A673 (cell line): Measurements from ENCODE around the gene ATG2B. TPM values are rescaled to one million over a fixed set of nuclear protein-coding genes. Genes with fewer than 3 reads are reported as not detected.
A peak's percentile ranks its signal among the peaks of the same experiment; 100 is the strongest.

Experiments
- BruUV-seq: library from RNA; stranded (reverse); fragments of 400-500 nt; replicated peaks from 2 replicates; lab custom pipeline; 2021; lab: Mats Ljungman, UMichigan
- CTCF ChIA-PET: fragments of 300-600 bp; sonication (Branson Sonifier 250); formaldehyde crosslinking; loops from one replicate; lab custom pipeline; 2022; ENCODE audit warnings: antibody characterized with exemption; lab: Charles Lee
- POLR2A ChIA-PET: fragments of 300-600 bp; sonication (Branson Sonifier 250); formaldehyde crosslinking; loops from one replicate; lab custom pipeline; 2022; ENCODE audit warnings: antibody characterized with exemption; ENCODE audit not compliant: low non-redundant PET; lab: Charles Lee
- DNase-seq: peaks from one replicate; pipeline ENCODE4 v3.0.0-alpha.2; 2015; ENCODE audit warnings: low spot score
- H3K27ac ChIP-seq: fragments of 200-600 bp; sonication (generic); 2 replicates; pipeline ENCODE4 v1.5.1; 2016; ENCODE audit warnings: mixed run types, low read depth, mild to moderate bottlenecking, mixed read lengths, antibody characterized with exemption, low read length; ENCODE audit not compliant: poor library complexity, severe bottlenecking
- H3K27me3 ChIP-seq: fragments of 200-600 bp; sonication (generic); replicated peaks from 2 replicates; pipeline ENCODE4 v1.6.1; 2017; ENCODE audit warnings: mixed run types, low read depth, mild to moderate bottlenecking, mixed read lengths, antibody characterized with exemption, low read length; ENCODE audit not compliant: insufficient read depth, poor library complexity
- H3K36me3 ChIP-seq: fragments of 200-600 bp; sonication (generic); 2 replicates; pipeline ENCODE4 v1.6.1; 2016; ENCODE audit warnings: mixed run types, mild to moderate bottlenecking, mixed read lengths, antibody characterized with exemption, low read length; ENCODE audit not compliant: insufficient read depth, poor library complexity, severe bottlenecking
- H3K4me1 ChIP-seq: fragments of 200-600 bp; sonication (generic); 2 replicates; pipeline ENCODE4 v1.6.1; 2017; ENCODE audit warnings: mixed run types, mild to moderate bottlenecking, mixed read lengths, antibody characterized with exemption, low read length; ENCODE audit not compliant: insufficient read depth, poor library complexity, severe bottlenecking
- H3K4me3 ChIP-seq: fragments of 200-600 bp; sonication (generic); 2 replicates; pipeline ENCODE4 v1.5.1; 2016; ENCODE audit warnings: low read depth, mixed run types, mild to moderate bottlenecking, mixed read lengths, low read length; ENCODE audit not compliant: poor library complexity, severe bottlenecking
- H3K9me3 ChIP-seq: fragments of 200-600 bp; sonication (generic); 2 replicates; pipeline ENCODE4 v1.6.1; 2016; ENCODE audit warnings: mixed run types, low read depth, mild to moderate bottlenecking, mixed read lengths, antibody characterized with exemption, low read length; ENCODE audit not compliant: poor library complexity, severe bottlenecking
- CTCF ChIP-seq: fragments of 300-800, 200-600 bp; sonication (generic); conservative IDR thresholded peaks from 2 replicates; pipeline ENCODE4 v1.5.1; 2017; ENCODE audit warnings: low read depth, mild to moderate bottlenecking, antibody characterized with exemption, low read length, moderate library complexity, mixed read lengths
- EZH2 ChIP-seq: fragments of 200-600 bp; sonication (generic); IDR thresholded peaks from 2 replicates; pipeline ENCODE4 v1.6.1; 2017; ENCODE audit warnings: borderline replicate concordance, low read depth, mild to moderate bottlenecking, mixed read lengths, antibody characterized with exemption, low read length; ENCODE audit not compliant: poor library complexity, severe bottlenecking
- intact Hi-C: fragments of 100-400 bp; cut with micrococcal nuclease; formaldehyde crosslinking; loops from one replicate; pipeline ENCODE4 v1.10.0; 2022; ENCODE audit not compliant: unreplicated experiment
- total RNA-seq: library from RNA; stranded (reverse); gene quantifications from 2 replicates; pipeline ENCODE4 v1.2.3, GENCODE V29; 2021

The ATG2B gene
- total RNA-seq, 1 experiment from 2014 or later, result 22.7 TPM

GRCh38 chr14:96264200-96264553 is 99.0 kb downstream of the ATG2B start:
- Histone ChIP-seq H3K36me3 (no peaks in the 10 kb centered on the region), H3K9me3 (no peaks in the 10 kb centered on the region), H3K27me3 (no peaks in the 10 kb centered on the region), H3K4me3 (no peak overlapping the region), H3K27ac (no peak overlapping the region), H3K4me1 (peaks cover 28% of the 10 kb centered on the region)
- intact Hi-C loops, result no loop called here
- TF ChIP-seq EZH2 (no peak), CTCF (no peak)
- ChIA-PET POLR2A (no interaction called here), CTCF (no interaction called here)
- BruUV-seq, result no TSS peak
- no peak for DNase-seq

GRCh38 chr14:96263347-96264199 is 99.6 kb downstream of the ATG2B start:
- Histone ChIP-seq H3K27me3 (no peaks in the 10 kb centered on the region), H3K4me3 (no peak overlapping the region), H3K9me3 (no peaks in the 10 kb centered on the region), H3K36me3 (no peaks in the 10 kb centered on the region), H3K4me1 (peaks cover 24% of the 10 kb centered on the region), H3K27ac (no peak overlapping the region)
- intact Hi-C loops, result no loop called here
- no TSS peak for BruUV-seq
- CTCF ChIA-PET, result no interaction called here
- TF ChIP-seq EZH2, result no peak
- no peak for TF ChIP-seq CTCF
- DNase-seq, result no peak
- POLR2A ChIA-PET, result no interaction called here

- ChIA-PET CTCF (no interaction called here), POLR2A (no interaction called here)
- no peak for DNase-seq
- H3K27ac ChIP-seq, result no peak overlapping the region
- H3K4me3 ChIP-seq, result no peak overlapping the region
- peaks cover 13% of the 10 kb centered on the region for H3K4me1 ChIP-seq
- intact Hi-C loops, result no loop called here
- H3K36me3 ChIP-seq, result no peaks in the 10 kb centered on the region
- peaks cover 2% of the 10 kb centered on the region for H3K27me3 ChIP-seq
- BruUV-seq, result no TSS peak
- TF ChIP-seq CTCF (0 out of 2 replicates have a peak, but pooled peaks have one; percentile 12), EZH2 (no peak)
- H3K9me3 ChIP-seq, result no peaks in the 10 kb centered on the region
Measured at GRCh38 chr14:96261772-96262655, 101.1 kb downstream of the ATG2B start.
